NCI-H2227 treated with DMSO at 0.1 percent for 48 hours (cell line): ENCODE measurements around the gene PAF1.
"Not testable (repeated sequence)": the region's sequence is repeated elsewhere in the genome, so short reads cannot be mapped to it uniquely, and the experiment has no call there.

Experiments used
- DNase-seq: peaks from one replicate; lab custom pipeline; 2025; lab: John Stamatoyannopoulos, UW

The PAF1 gene

DNA sequence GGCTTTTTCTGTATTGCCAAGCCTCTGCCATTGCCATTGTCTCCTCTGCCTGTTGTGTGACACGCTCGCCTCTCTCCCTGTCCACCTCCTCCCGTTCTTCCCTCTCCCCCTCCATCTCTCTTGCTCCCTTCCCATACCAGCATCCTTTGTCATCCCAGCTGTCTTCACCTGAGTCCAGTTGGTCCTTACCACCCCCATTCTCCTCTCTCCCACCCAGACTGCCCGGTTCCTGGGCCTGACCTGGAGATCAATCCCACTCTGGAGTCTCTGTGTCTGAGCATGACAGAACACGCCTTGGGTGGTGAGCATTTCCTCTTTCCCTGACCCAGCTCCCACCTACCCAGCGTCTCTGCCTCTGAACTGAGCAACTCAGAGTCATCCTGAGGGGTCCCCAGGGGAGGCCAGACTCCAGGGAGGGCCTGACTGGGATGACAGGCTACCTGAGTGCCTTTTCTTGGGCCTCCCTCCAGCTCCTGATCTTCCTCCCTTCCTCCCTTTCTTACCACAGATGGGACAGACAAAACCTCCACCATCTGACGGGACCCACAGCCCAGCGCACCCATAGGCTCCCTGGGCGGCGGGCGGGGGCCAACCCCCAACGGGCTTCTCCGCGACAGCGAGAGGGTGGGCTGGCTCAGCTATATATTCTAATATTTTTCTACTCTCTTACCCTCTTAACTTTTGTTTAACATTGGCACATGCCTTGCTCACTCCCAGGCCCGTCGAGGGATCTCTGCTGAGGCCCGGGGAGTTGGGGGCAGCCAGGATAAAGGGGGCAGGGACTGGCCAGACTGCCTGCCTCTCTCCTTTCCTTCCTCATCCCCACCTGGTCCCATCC, 7.7 kb downstream of the PAF1 start:
- DNase-seq: no peak

DNA sequence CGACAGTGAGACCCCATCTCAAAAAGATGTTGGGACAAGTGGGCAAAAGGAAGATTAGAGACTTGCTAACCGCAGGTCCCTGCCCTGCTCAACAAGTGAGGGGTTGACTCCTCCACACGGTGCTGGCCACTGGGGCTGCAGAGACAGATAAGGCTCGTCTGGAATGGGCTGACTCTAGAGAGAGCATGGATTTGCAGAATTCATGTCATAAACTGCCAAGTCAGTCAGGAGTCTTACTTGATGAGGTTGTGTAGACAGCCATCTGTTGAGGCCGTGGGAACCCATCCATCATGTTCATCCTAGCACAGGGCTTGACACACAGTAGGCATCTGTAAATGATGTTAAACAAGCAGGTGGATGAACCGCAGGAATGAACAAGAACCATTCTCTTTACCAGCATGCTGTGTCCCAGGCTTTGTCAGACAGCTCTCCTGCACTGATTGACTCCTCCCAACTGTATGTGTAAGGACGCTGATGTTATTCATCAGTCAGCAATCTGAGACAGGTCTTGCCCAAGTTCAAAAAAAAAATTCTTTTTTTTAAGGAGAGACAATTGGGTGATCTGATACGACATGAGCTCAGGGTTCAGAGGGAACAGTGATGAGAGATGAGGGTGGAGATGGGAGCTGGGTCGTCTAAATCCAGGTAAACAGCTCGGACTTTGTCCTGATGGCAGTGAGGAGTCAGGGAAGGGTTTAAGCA, 8.8 kb downstream of the PAF1 start:
- DNase-seq: no peak

DNA sequence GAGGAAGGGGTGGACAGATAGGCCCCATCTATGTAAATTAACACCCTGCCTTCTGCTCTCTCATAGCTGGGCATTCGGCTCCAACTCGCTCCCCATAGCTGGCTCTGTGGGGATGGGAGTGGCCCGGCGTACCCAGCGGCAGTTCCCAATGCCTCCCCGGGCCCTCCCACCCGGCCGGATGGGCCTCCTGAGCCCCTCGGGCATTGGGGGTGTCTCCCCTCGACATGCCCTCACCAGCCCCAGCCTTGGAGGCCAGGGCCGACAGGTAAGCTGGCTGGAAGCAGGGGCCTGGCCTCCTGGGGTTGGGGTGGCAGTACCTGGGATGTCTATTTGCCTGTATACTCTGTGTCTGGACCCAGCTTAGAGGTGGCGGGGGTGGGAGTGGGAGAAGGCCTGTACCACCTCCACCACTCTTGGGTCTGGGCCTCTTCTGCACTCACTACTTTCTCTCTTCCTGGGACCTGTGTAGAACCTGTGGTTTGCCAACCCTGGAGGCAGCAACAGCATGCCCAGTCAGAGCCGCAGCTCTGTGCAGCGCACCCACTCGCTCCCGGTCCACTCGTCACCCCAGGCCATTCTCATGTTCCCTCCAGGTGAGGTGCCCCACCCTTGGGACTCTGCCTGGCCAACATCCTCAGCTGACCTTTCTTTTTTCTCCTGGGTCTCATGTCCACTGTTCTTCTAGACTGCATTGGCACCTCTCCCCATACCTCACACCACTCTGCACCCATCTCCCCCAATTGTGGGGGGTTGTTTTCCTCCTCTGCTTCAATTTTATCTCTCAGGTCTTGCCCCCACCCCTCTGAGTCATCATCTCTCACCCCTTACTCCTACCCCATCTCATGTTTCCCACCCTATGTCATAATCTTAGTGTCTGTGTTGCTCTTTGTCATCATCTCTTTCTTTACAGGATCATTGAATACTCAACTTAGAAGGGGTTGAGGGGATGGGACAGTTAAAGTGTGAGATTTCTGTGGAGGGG, 10.1 kb downstream of the PAF1 start:
- DNase-seq: no peak

- DNase-seq: no peak
Observed at GRCh38 chr19:39379865-39380396, 11.0 kb downstream of the PAF1 start.

GRCh38 chr19:39379366-39379765, 11.5 kb downstream of the PAF1 start:
- DNase-seq: not testable (repeated sequence)

- DNase-seq: no peak
Observed at GRCh38 chr19:39377373-39378362, 13.2 kb downstream of the PAF1 start.

DNA sequence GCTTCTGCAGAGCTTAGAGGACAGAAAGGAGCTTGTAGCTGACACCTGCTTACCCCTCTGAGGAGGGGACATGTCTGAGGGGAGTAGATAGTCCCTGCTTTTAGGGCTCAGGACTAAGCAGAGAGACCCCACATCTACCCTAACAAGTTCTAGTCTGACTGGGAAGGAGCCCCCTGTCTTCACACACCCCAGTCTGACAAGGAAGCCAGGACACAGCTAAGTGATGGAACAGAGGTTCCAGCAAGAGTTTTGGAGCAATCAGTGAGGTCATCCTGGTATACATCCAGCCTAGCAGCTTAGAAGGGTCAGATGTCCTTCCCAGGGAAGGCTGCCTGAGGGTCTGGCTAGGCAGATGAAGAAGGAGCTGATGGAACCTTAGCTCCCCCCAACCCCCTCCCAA, 15.0 kb downstream of the PAF1 start:
- no peak for DNase-seq

DNA sequence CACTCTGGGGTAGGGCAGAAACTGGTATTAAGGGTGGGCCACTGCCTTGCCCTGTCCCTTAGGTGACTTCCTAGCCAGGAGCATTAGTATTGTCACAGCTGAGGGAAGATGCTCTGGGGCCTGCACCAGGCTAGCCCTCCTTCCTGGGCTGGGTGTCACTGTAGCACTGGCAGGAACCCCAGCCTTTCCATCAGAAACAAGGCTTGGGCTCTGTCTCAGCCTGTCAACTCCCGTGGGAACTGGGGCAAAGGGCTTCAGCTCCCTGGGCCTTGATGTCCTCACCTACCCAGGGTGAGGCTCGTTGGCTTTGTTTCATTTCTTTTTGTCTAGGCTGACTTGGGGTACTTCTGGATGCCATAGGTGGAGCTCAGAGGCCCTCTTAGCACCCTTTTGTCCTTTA, 18.0 kb downstream of the PAF1 start:
- no peak for DNase-seq

DNA sequence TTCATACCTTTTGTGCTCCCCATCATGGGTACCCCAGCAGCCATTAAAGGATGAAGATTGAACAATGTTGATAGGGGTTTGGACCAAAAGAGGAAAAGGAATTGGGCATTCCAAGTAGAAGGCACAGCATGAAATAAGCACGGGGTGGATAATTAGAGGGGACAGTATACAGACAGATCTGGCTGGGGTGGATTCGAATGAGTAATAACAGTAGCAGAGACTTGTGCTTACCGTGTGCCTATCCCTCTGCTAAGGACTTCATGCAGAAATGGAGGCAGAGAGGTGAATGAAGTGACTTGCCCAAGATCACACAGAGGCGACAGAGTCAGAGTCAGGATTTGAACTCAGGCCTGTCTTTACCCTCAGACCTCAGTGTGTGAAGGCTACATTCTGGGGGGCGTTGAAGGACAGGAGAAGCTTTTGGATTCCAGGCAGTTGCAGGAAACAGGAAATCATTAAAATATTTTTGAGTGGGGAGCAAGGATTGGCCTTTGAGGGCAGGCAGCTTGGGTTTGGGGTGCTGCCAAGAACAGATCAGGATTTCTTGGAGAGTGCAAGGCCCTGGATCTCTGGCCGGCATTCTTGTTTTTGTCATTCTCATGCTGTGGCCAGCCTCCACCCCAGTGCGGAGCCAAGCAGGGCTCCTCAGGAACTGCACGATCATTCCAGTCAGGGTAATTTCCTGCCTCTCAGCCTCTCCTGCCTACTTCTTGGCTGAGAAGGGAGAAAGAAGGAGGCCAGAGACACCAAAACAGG, 18.7 kb downstream of the PAF1 start:
- no peak for DNase-seq

GRCh38 chr19:39370735-39371134, 20.2 kb downstream of the PAF1 start:
- no peak for DNase-seq

DNA sequence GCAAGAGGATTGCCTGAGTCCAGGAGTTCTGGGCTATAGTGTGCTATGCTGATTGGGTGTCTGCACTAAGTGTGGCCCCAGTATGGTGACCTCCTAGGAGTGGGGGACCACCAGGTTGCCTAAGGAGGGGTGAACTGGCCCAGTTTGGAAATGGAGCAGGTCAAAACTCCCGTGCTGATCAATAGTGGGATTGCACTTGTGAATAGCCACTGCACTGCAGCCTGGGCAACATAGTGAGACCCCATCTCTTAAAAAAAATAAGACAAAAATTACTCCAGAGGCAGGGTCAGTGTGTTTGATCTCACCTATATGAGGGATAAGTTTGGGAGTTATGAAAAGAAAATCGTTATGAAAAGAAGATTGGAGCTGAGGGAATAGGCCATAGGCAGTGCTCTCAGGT, 21.7 kb downstream of the PAF1 start:
- DNase-seq: no peak

DNA sequence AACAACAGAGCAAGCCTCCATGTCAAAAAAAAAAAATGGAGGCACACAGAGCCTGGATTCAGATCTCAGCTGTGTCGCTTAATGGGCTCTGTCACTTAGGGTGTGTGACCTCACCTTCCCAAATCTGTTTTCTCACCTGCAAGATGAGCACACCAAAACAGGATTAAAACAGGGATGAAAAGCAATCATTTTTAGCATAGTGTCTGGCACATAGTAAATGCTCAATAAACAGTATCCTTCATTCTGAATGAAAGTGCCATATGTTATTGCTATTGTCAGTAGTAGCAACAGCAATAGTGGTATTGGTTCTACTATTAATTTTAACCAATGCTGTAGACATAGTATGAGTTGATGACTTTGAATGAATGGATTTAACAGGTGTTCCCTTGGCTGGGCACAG, 25.4 kb downstream of the PAF1 start:
- no peak for DNase-seq

GRCh38 chr19:39363901-39364457, 26.9 kb downstream of the PAF1 start:
- DNase-seq: no peak

DNA sequence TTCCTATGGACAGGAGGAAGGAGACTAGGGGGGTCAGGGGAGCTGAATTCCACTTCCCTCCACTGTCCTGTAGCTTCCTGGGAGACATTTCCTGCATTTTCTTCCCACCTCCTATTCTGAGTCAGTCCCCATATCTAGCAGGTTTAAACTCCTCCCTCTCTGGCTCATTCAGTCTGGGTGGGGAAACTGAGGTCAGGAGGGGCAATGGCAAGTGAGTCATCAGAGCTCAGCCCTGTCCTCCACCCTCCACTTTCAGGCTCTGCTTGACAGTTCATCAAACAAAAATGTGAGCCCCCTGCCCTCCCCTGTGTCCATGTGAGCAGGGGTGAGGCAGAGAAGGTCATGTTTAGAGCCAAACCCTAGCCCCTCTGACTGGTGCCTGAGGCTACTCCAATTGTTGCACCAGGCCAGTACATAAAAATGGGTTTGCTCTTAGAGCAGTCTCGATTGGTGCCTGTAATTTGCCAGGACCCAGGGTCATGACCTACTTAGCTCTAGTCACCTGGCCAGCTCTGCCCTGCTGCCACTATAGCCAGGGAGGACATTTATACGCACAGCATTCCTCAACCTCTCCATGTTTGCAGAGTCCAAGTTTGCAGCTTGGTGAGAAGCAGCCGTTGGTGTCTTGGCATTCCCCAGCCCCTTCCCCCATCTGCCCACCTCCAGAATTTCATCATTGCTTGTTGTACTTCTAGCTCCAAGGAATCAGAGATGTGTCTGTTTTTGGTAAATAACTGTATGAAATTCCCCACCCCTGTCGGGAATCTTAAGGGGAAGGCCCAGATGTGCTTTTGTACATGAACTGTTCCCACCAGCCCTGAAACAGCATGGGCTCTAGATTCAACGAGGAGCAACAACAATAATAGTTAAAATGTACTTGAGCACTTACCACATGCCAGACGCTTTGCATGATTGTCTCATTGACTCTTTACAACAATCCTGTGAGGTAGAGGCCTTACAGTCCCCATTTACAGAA, 27.9 kb downstream of the PAF1 start:
- no peak for DNase-seq

DNA sequence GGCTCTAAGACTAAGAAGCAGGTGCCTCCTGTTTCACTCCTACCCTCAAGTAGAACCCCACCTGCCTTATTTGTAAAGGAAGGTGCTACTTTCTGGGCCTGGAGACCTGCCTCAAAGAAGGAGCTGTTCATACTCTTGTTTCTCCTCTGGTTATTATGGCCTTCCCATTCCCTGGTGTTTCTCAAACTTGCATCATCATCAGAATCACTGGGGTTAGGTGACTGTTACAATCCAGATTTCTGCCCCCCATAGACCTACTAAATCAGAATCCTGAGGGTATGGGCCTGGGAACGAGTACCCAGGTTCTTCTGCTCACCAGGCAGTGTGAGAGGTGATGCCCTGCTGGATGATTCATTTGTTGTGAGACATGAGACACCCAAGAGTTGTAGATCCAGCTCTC, 30.3 kb downstream of the PAF1 start:
- no peak for DNase-seq

- DNase-seq: no peak
Observed at GRCh38 chr19:39359026-39359425, 31.9 kb downstream of the PAF1 start.

- no peak for DNase-seq
Observed at GRCh38 chr19:39356647-39357046, 34.3 kb downstream of the PAF1 start.

- no peak for DNase-seq
Observed at GRCh38 chr19:39356073-39356472, 34.8 kb downstream of the PAF1 start.

GRCh38 chr19:39355253-39355652, 35.7 kb downstream of the PAF1 start:
- no peak for DNase-seq
